GM13976 (cell line): ENCODE results near the gene ITPR2.
A peak's percentile ranks its signal among the peaks of the same experiment; 100 is the strongest.

Experiments
- DNase-seq: peaks from one replicate; pipeline ENCODE4 v3.0.0; 2012; ENCODE audit warnings: low spot score
- CTCF ChIP-seq: IDR thresholded peaks from 2 replicates; pipeline ENCODE4 v1.5.1; 2012; ENCODE audit warnings: borderline replicate concordance, mild to moderate bottlenecking; ENCODE audit not compliant: insufficient read depth; ENCODE audit errors: extremely low read depth, missing control alignments, control extremely low read depth
- in situ Hi-C: fragments of 300-500 bp; cut with MboI; formaldehyde crosslinking; loops from one replicate; pipeline ENCODE4 v1.12.0; 2022; ENCODE audit warnings: low sequenced_read_pairs, mixed read lengths, inconsistent platforms; ENCODE audit not compliant: unreplicated experiment

The ITPR2 gene

GRCh38 chr12:26309634-26310033 lies 523.4 kb downstream of the ITPR2 start:
- TF ChIP-seq CTCF: no peak
- in situ Hi-C loops: no loop called here

GRCh38 chr12:26304273-26304672 lies 528.7 kb downstream of the ITPR2 start:
- in situ Hi-C loops: no loop called here
- no peak for DNase-seq
- no peak for TF ChIP-seq CTCF

More at GRCh38 chr12:26309634-26310033, 523.4 kb downstream of the ITPR2 start:
- no peak for DNase-seq

GRCh38 chr12:26303418-26303817 lies 529.6 kb downstream of the ITPR2 start:
- no peak for DNase-seq
- TF ChIP-seq CTCF: no peak
- in situ Hi-C loops: no loop called here

GRCh38 chr12:26302776-26303175 lies 530.2 kb downstream of the ITPR2 start:
- DNase-seq: no peak
- in situ Hi-C loops: no loop called here
- no peak for TF ChIP-seq CTCF

- in situ Hi-C loops: no loop called here
- no peak for TF ChIP-seq CTCF
- no peak for DNase-seq
Measured at GRCh38 chr12:26299751-26300150, 533.2 kb downstream of the ITPR2 start.

- in situ Hi-C loops: no loop called here
- no peak for TF ChIP-seq CTCF
- DNase-seq: peak; percentile 77
Measured at GRCh38 chr12:26298785-26299621, 534.0 kb downstream of the ITPR2 start.

- DNase-seq: no peak
- in situ Hi-C loops: no loop called here
- no peak for TF ChIP-seq CTCF
Measured at GRCh38 chr12:26297396-26298070, 535.5 kb downstream of the ITPR2 start.
